ENCODE results near the gene HLA-DMB. TPM values are rescaled to one million over a fixed set of nuclear protein-coding genes. Genes with fewer than 3 reads are reported as not detected.

Gene HLA-DMB
- total and polyA plus RNA-seq, 10 of the 15 experiments (the other 5 are each of a cell fraction or from before 2014, with no cell fraction given) = 114 to 173 (median 150) TPM

- Histone ChIP-seq H4K20me1 (ENCODE audit: control insufficient read depth, insufficient read depth) (no peaks in the 10 kb centered on the region), H2AFZ (ENCODE audit: control insufficient read depth, low read depth, low read length) (no peak overlapping the region), H3K4me2 (ENCODE audit: control insufficient read depth, insufficient read depth) (peak overlapping the region; percentile 45), H3K27ac (ENCODE audit: control insufficient read depth, insufficient read depth) (no peak overlapping the region), H3K27me3 (replicated peaks in 1 of 2; ENCODE audit: control insufficient read depth in 2 of 2, insufficient read depth in 2 of 2, low read length in 1 of 2) (no peaks in the 10 kb centered on the region), H3K4me3 (peak overlapping the region; percentile 73; the same call in 1 of the 2 replicates), H3K9me3 (replicated peaks; ENCODE audit: control insufficient read depth, insufficient read depth, low read length) (no peaks in the 10 kb centered on the region), H3K79me2 (ENCODE audit: control insufficient read depth, insufficient read depth, low read length) (peaks cover 41% of the 10 kb centered on the region), H3K9ac (ENCODE audit: control insufficient read depth, insufficient read depth, low read length) (no peak overlapping the region), H3K4me1 (ENCODE audit: control insufficient read depth, insufficient read depth, low read length) (peaks cover 11% of the 10 kb centered on the region), H3K36me3 (ENCODE audit: control insufficient read depth in 2 of 2, insufficient read depth in 2 of 2, low read length in 1 of 2) (peaks cover 21 to 34% of the 10 kb centered on the region in 2 experiments)
- no peak for ATAC-seq
- POLR2A ChIA-PET = interaction anchor here (1.0 to 10.8 kb wide), 8 partner anchors 11 to 48 kb away, joined by 3 to 270 read pairs (median 5); partner anchors contain the start of genes BRD2 and HLA-DMA
- no TSS peak for BruUV-seq (replicated peaks)
- SMC1A ChIA-PET (ENCODE audit: uncharacterized antibody, unreplicated experiment) = interaction anchor here (1.1 to 15.9 kb wide), 6 partner anchors 8 to 51 kb away, joined by 3 to 354 read pairs (median 8); partner anchors contain the start of gene HLA-DMA
- in situ Hi-C loops (cut with MboI) = no loop called here
- 75% methylated on average over 12 of the region's 12 CpGs for WGBS (ENCODE audit: insufficient coverage, insufficient replicate concordance, low lambda C conversion rate, missing lambda C conversion rate)
- TF ChIP-seq POLR2AphosphoS5 (IDR thresholded peaks at IDR 0.05; ENCODE audit: low read length) = 0 out of 2 replicates have a peak, but pooled peaks have one; percentile 10
- no peak for TF ChIP-seq TAF1 (IDR thresholded peaks at IDR 0.05; ENCODE audit: borderline replicate concordance, low read depth, low read length)
- TF ChIP-seq ZBTB40 (IDR thresholded peaks at IDR 0.05; ENCODE audit: borderline replicate concordance) = peak; percentile 50; the same call in 1 of the 2 replicates
- intact Hi-C loops (cut with micrococcal nuclease; ENCODE audit: unreplicated experiment) = no loop called here
- DNase-seq (ENCODE audit: low read depth, low spot score) = no peak
- CTCF ChIA-PET = interaction anchor here (0.6 to 15.9 kb wide), 10 partner anchors 10 to 236 kb away, joined by 3 to 532 read pairs (median 4); partner anchors contain the start of gene HLA-DMA
- FAIRE-seq = no peak
- RAD21 ChIA-PET (ENCODE audit: unreplicated experiment) = interaction anchor here (1.1 to 7.5 kb wide), 5 partner anchors 8 to 47 kb away, joined by 4 to 135 read pairs (median 8); partner anchors contain the start of gene HLA-DMA
These were observed 4.3 kb downstream of the HLA-DMB start for GRCh38 chr6:32936239-32937152.

Measured in GM12878 (cell line).